ENCODE data around the gene CYP39A1. TPM values are rescaled to one million over a fixed set of nuclear protein-coding genes. Genes with fewer than 3 reads are reported as not detected.

The CYP39A1 gene
- total RNA-seq, 2 donors from 2014 or later, result 17.6 to 31.2 TPM

GRCh38 chr6:46628976-46629375 lies 23.6 kb downstream of the CYP39A1 start:
- no peaks in the 10 kb centered on the region for H3K36me3 ChIP-seq
- H3K27me3 ChIP-seq (replicated peaks; ENCODE audit: insufficient read depth), result no peaks in the 10 kb centered on the region
- WGBS, result 52% methylated on average over 3 of the region's 3 CpGs
- intact Hi-C loops (cut with DNase I), result loop anchor here (2.0 to 5.0 kb wide), 2 partner anchors 137 to 536 kb away; partner anchors contain the start of gene RCAN2
- no peaks in the 10 kb centered on the region for H3K4me1 ChIP-seq (replicated peaks)
- no peak for DNase-seq (ENCODE audit: low spot score)
- H3K4me3 ChIP-seq, result no peak overlapping the region
- H3K27ac ChIP-seq, result no peak overlapping the region
- no peaks in the 10 kb centered on the region for H3K9me3 ChIP-seq
- TF ChIP-seq POLR2AphosphoS5 (IDR thresholded peaks at IDR 0.05) (no peak), POLR2A (IDR thresholded peaks at IDR 0.05) (no peak)
- TF ChIP-seq, protein P1, sequence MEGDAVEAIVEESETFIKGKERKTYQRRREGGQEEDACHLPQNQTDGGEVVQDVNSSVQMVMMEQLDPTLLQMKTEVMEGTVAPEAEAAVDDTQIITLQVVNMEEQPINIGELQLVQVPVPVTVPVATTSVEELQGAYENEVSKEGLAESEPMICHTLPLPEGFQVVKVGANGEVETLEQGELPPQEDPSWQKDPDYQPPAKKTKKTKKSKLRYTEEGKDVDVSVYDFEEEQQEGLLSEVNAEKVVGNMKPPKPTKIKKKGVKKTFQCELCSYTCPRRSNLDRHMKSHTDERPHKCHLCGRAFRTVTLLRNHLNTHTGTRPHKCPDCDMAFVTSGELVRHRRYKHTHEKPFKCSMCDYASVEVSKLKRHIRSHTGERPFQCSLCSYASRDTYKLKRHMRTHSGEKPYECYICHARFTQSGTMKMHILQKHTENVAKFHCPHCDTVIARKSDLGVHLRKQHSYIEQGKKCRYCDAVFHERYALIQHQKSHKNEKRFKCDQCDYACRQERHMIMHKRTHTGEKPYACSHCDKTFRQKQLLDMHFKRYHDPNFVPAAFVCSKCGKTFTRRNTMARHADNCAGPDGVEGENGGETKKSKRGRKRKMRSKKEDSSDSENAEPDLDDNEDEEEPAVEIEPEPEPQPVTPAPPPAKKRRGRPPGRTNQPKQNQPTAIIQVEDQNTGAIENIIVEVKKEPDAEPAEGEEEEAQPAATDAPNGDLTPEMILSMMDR (IDR thresholded peaks at IDR 0.05), result no peak

- Histone ChIP-seq H3K4me3 (no peak overlapping the region), H3K27ac (no peak overlapping the region), H3K4me1 (replicated peaks) (no peaks in the 10 kb centered on the region), H3K9me3 (no peaks in the 10 kb centered on the region), H3K36me3 (no peaks in the 10 kb centered on the region), H3K27me3 (replicated peaks; ENCODE audit: insufficient read depth) (no peaks in the 10 kb centered on the region)
- TF ChIP-seq, protein P1 (IDR thresholded peaks at IDR 0.05), result no peak
- TF ChIP-seq POLR2AphosphoS5 (IDR thresholded peaks at IDR 0.05) (no peak), POLR2A (IDR thresholded peaks at IDR 0.05) (no peak)
- intact Hi-C loops (cut with DNase I), result loop anchor here (2.0 to 5.0 kb wide), 2 partner anchors 136 to 536 kb away; partner anchors contain the start of gene RCAN2
- no peak for DNase-seq (ENCODE audit: low spot score)
- 52% methylated on average over 1 of the region's 1 CpG for WGBS
Observed at GRCh38 chr6:46628498-46628897, 24.1 kb downstream of the CYP39A1 start.

- WGBS, result 91% methylated on average over 4 of the region's 4 CpGs
- TF ChIP-seq POLR2A (IDR thresholded peaks at IDR 0.05) (no peak), POLR2AphosphoS5 (IDR thresholded peaks at IDR 0.05) (no peak)
- TF ChIP-seq, protein P1 (IDR thresholded peaks at IDR 0.05), result no peak
Observed at GRCh38 chr6:46626976-46627375, 25.6 kb downstream of the CYP39A1 start.

DNA sequence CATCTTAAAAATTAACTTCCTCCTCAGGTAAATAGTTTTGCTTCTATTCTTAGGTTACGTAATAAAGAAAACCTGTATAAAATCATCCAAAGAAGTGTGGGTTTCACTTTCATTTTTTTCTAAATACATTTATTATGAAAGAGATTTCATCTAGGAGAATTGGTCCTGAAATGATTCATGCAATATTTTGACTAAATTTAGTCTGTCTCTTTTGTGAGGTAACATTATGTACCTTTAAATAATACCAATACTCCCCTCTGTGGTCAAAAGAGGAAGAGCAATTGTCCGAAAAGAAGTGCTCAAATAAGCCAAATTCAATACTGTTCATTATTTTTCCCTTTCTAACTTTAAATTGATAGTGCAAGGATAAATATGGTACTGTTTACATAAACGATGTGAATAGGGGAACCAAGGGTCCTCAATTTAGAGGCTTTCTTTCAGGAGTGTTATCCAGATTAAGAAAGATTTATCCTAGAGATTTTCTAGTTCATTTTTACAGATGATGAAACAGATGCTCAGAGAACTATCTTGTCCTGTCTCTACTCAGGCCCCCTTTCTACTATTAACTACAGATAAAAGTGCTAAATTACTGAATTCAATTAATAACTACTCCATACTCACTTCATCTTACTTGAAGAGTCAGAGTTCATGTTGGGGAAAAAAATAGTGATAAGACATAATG lies 26.2 kb downstream of the CYP39A1 start:
- Histone ChIP-seq H3K4me1 (replicated peaks) (no peaks in the 10 kb centered on the region), H3K9me3 (no peaks in the 10 kb centered on the region), H3K27me3 (replicated peaks; ENCODE audit: insufficient read depth) (no peaks in the 10 kb centered on the region), H3K27ac (no peak overlapping the region), H3K4me3 (no peak overlapping the region), H3K36me3 (no peaks in the 10 kb centered on the region)
- WGBS, result 7% methylated on average over 3 of the region's 3 CpGs
- no peak for DNase-seq (ENCODE audit: low spot score)
- TF ChIP-seq, protein P1 (IDR thresholded peaks at IDR 0.05), result peak; percentile 31 to 75 (median 62)
- TF ChIP-seq POLR2AphosphoS5 (IDR thresholded peaks at IDR 0.05) (no peak), POLR2A (IDR thresholded peaks at IDR 0.05) (no peak)
- intact Hi-C loops (cut with DNase I), result loop anchor here (2.0 to 5.0 kb wide), 3 partner anchors 134 to 404 kb away; partner anchors contain the start of gene RCAN2

More at GRCh38 chr6:46626976-46627375, 25.6 kb downstream of the CYP39A1 start:
- Histone ChIP-seq H3K4me3 (no peak overlapping the region), H3K27me3 (replicated peaks; ENCODE audit: insufficient read depth) (no peaks in the 10 kb centered on the region), H3K36me3 (no peaks in the 10 kb centered on the region), H3K9me3 (no peaks in the 10 kb centered on the region), H3K4me1 (replicated peaks) (no peaks in the 10 kb centered on the region), H3K27ac (no peak overlapping the region)
- intact Hi-C loops (cut with DNase I), result loop anchor here (2.0 to 5.0 kb wide), 3 partner anchors 135 to 404 kb away; partner anchors contain the start of gene RCAN2
- no peak for DNase-seq (ENCODE audit: low spot score)

- no peaks in the 10 kb centered on the region for H3K4me1 ChIP-seq (replicated peaks)
- no peak overlapping the region for H3K27ac ChIP-seq
- no peaks in the 10 kb centered on the region for H3K27me3 ChIP-seq (replicated peaks; ENCODE audit: insufficient read depth)
- H3K36me3 ChIP-seq, result no peaks in the 10 kb centered on the region
- TF ChIP-seq, protein P1 (IDR thresholded peaks at IDR 0.05), result no peak
- TF ChIP-seq POLR2AphosphoS5 (IDR thresholded peaks at IDR 0.05) (no peak), POLR2A (IDR thresholded peaks at IDR 0.05) (no peak)
- 88% methylated on average over 1 of the region's 1 CpG for WGBS
- DNase-seq (ENCODE audit: low spot score), result no peak
- intact Hi-C loops (cut with DNase I), result no loop called here
- H3K9me3 ChIP-seq, result no peaks in the 10 kb centered on the region
- no peak overlapping the region for H3K4me3 ChIP-seq
Observed at GRCh38 chr6:46618726-46619125, 33.9 kb downstream of the CYP39A1 start.

Data from prostate gland (tissue), 2 donors.